Adrenal gland (tissue), 5 donors: ENCODE data around the gene ANTXR1.

Experiments
- CTCF ChIP-seq, 6 experiments: fragments of 450-650 bp in 4 of 6; fragments of 200-600 bp in 2 of 6; sonication (generic) in 1 of 6; IDR thresholded peaks; 1 replicate in 5 of 6; 2 replicates in 1 of 6; pipeline versions ENCODE4 v1.5.1 to v1.8.0; 2016 to 2021; ENCODE audit warnings: antibody characterized with exemption in 6 of 6, mild to moderate bottlenecking in 2 of 6, moderate library complexity in 1 of 6
- POLR2A ChIP-seq, 2 donors: fragments of 450-650 bp; IDR thresholded peaks; one replicate each; pipeline ENCODE4 v1.6.1; 2017; ENCODE audit warnings: antibody characterized with exemption in 2 of 2, mild to moderate bottlenecking in 2 of 2, moderate library complexity in 1 of 2
- donor health status: DM: no; HTN: no; CAD: no.

DNA sequence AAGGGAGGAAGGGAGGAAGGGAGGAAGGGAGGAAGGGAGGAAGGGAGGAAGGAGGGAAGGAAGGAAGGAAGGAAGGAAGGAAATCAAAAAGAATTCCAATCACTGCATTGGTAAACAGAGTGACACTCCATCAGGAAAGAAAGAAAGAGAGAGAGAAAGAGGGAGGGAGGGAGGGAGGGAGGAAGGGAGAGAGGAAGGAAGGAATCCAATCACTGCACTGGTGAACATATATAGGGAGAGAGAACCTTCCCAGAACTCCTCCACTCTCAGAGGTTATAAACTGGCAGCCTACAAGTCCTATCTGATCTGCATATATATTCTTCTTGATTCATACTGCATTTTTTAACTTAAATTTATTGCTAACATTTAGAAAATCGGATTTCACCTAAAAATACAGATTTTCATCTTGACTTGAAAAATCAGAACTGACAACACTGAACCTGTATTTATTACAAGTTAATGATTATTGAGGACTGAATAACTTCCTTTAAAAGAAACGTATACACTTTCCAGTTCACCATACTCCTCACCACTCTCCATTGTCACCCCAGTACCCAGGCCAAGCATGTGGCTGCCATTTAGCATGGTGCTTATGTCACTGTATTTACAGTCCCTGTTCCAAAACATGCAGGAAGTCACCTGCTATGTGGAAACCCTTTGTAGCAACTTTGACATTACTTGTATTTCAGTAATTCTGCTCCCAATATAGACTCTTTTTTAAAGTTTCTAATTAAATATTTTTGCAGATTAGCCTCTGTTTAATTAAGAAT, 83.5 kb downstream of the ANTXR1 start:
- TF ChIP-seq CTCF (IDR thresholded peaks at IDR 0.05) (no peak), POLR2A (IDR thresholded peaks at IDR 0.05) (no peak)
